Neural cell (in vitro differentiated cells): ENCODE data around the gene WDR82.

Source experiments
- CTCF ChIP-seq: fragments of 450-650 bp; IDR thresholded peaks from 2 replicates; pipeline ENCODE4 v1.5.1; 2014; ENCODE audit warnings: antibody characterized with exemption, mild to moderate bottlenecking, moderate library complexity; ENCODE audit not compliant: poor library complexity, severe bottlenecking
- EP300 ChIP-seq: fragments of 450-650 bp; conservative IDR thresholded peaks from 2 replicates; pipeline ENCODE4 v1.6.1; 2014; ENCODE audit warnings: antibody characterized with exemption, mild to moderate bottlenecking, moderate library complexity; ENCODE audit not compliant: poor library complexity, severe bottlenecking
- EZH2 ChIP-seq: fragments of 200-600, 300-800 bp; shearing (Covaris generic), sonication (generic); IDR thresholded peaks from 2 replicates; pipeline ENCODE4 v1.6.1; 2014; ENCODE audit warnings: antibody characterized with exemption, low read length, borderline replicate concordance, mild to moderate bottlenecking; ENCODE audit not compliant: insufficient read depth, poor library complexity, severe bottlenecking
- MXI1 ChIP-seq: fragments of 450-650 bp; conservative IDR thresholded peaks from 2 replicates; pipeline ENCODE4 v1.6.1; 2014; ENCODE audit warnings: antibody characterized with exemption, mild to moderate bottlenecking; ENCODE audit not compliant: poor library complexity, severe bottlenecking
- POLR2AphosphoS5 ChIP-seq: IDR thresholded peaks from 2 replicates; pipeline ENCODE4 v1.6.1; 2012
- REST ChIP-seq: IDR thresholded peaks from 2 replicates; pipeline ENCODE4 v1.6.1; 2012; ENCODE audit warnings: borderline replicate concordance
- TAF1 ChIP-seq: IDR thresholded peaks from 2 replicates; pipeline ENCODE4 v1.6.1; 2012; ENCODE audit warnings: low read depth

- TF ChIP-seq POLR2AphosphoS5: no peak
- no peak for TF ChIP-seq EP300
- TF ChIP-seq CTCF: no peak
- TF ChIP-seq EZH2: no peak
- TF ChIP-seq TAF1: no peak
- no peak for TF ChIP-seq REST
- TF ChIP-seq MXI1: no peak
Observed at GRCh38 chr3:52256159-52256558, 22.3 kb downstream of the WDR82 start.
